Upper lobe of left lung (tissue), 6 donors: Measurements from ENCODE around the gene CAPN9. TPM values are rescaled to one million over a fixed set of nuclear protein-coding genes. Genes with fewer than 3 reads are reported as not detected.

Experiments
- ATAC-seq, 2 donors: fragments of 200-7000 bp; cut with Tn5 transposase; one replicate each; pipeline ENCODE4 v1.9.1; 2022; ENCODE audit warnings: mild to moderate bottlenecking in 2 of 2, moderate library complexity in 2 of 2; ENCODE audit not compliant: low FRiP score in 2 of 2
- DNase-seq, 2 donors: peaks; one replicate each; pipeline ENCODE4 v3.0.0-alpha.2; 2019 to 2020
- H3K27ac ChIP-seq, 4 donors: fragments of 200-600 bp; sonication (generic); one replicate each; pipeline ENCODE4 v1.5.1; 2016 to 2019
- H3K27me3 ChIP-seq, 4 donors: fragments of 200-600 bp; sonication (generic); one replicate each; pipeline ENCODE4 v1.5.1; 2017 to 2019
- H3K36me3 ChIP-seq, 4 donors: fragments of 200-600 bp; sonication (generic); one replicate each; pipeline ENCODE4 v1.5.1; 2016 to 2019
- H3K4me1 ChIP-seq, 4 donors: fragments of 200-600 bp; sonication (generic); one replicate each; pipeline ENCODE4 v1.5.1; 2018 to 2019
- H3K4me3 ChIP-seq, 4 donors: fragments of 200-600 bp; sonication (generic); one replicate each; pipeline ENCODE4 v1.5.1; 2017 to 2019; ENCODE audit warnings: mild to moderate bottlenecking in 2 of 4, moderate library complexity in 1 of 4
- H3K9me3 ChIP-seq, 4 donors: fragments of 200-600 bp; sonication (generic); one replicate each; pipeline ENCODE4 v1.5.1; 2018 to 2019
- EP300 ChIP-seq, 4 donors: sonication (generic); formaldehyde crosslinking; IDR thresholded peaks; one replicate each; pipeline ENCODE4 v1.5.1; 2017; ENCODE audit warnings: antibody characterized with exemption in 4 of 4, control low read depth in 2 of 4
- POLR2A ChIP-seq, 4 donors: fragments of 450-650 bp; IDR thresholded peaks; one replicate each; pipeline ENCODE4 v1.5.1; 2016 to 2017; ENCODE audit warnings: antibody characterized with exemption in 4 of 4, mild to moderate bottlenecking in 2 of 4
- POLR2AphosphoS5 ChIP-seq, 2 donors: sonication (generic); formaldehyde crosslinking; IDR thresholded peaks; one replicate each; pipeline ENCODE4 v1.5.1; 2017; ENCODE audit warnings: antibody characterized with exemption in 2 of 2
- WGBS, 2 donors: methylation state at CpG; one replicate each; pipeline ENCODE4 v1.1.5; 2017 to 2018; 5-methylcytosine and 5-hydroxymethylcytosine counted together
- total RNA-seq, 6 donors: library from RNA; depleted of rRNA in 4 of 6; stranded (reverse); fragments of >200 nt in 4 of 6; gene quantifications; one replicate each; pipeline versions ENCODE4 v1.1.0 to v1.2.1, GENCODE V29; 2016 to 2021
- TF ChIP-seq, protein P1 (sequence below), 6 experiments: fragments of 450-650 bp in 4 of 6; fragments of 200-600 bp in 2 of 6; sonication (generic) in 2 of 6; IDR thresholded peaks; one replicate each; pipeline ENCODE4 v1.5.1; 2016 to 2019; ENCODE audit warnings: antibody characterized with exemption in 6 of 6
- donor health status: DM: no; HTN: no; CAD: no; lungs with moderate emphysema.
- donor health status: DM: no; HTN: yes; CAD: no; lungs with severe emphysema.

The CAPN9 gene
- total RNA-seq, 6 donors from 2014 or later, result 8.0 to 29.0 (median 19.6) TPM

DNA sequence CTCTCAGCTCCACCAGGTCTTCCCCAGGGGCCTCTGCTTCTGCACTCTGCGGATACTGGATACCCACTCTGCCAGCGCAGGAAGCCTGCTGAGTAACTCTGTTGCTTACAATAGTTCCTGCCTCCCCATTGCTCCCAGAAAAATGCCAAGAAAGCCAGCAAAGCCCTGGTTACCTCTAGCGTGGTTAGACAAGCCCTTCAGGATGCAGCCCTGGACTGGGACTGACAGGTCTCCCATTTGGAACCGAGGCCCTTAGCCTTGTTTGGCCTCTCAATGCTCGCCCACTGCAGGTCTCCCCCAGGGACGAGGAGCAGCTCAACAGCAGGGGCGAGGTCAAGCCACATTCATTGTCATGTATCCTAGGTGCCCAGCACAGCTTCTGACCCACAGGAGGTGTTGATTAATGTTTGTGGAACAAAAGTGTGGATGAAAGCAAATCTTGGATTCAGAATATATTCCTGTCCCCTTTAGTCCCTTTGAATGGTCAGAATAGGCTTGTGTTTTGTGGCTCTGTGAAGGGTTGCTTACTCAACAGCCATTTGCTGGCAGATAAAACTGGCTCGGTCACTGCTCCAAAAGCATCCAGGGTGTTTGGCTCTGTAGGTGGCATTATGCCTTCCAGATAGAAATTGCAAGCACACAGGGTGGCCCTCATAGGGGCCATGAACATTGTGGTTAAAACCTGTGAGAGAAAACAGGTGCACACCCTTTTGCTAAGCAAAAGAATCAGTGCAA lies 62.2 kb downstream of the CAPN9 start:
- TF ChIP-seq POLR2A (IDR thresholded peaks at IDR 0.05), result no peak
- TF ChIP-seq POLR2AphosphoS5 (IDR thresholded peaks at IDR 0.05), result no peak
- no peak for TF ChIP-seq EP300 (IDR thresholded peaks at IDR 0.05)
- TF ChIP-seq, protein P1, sequence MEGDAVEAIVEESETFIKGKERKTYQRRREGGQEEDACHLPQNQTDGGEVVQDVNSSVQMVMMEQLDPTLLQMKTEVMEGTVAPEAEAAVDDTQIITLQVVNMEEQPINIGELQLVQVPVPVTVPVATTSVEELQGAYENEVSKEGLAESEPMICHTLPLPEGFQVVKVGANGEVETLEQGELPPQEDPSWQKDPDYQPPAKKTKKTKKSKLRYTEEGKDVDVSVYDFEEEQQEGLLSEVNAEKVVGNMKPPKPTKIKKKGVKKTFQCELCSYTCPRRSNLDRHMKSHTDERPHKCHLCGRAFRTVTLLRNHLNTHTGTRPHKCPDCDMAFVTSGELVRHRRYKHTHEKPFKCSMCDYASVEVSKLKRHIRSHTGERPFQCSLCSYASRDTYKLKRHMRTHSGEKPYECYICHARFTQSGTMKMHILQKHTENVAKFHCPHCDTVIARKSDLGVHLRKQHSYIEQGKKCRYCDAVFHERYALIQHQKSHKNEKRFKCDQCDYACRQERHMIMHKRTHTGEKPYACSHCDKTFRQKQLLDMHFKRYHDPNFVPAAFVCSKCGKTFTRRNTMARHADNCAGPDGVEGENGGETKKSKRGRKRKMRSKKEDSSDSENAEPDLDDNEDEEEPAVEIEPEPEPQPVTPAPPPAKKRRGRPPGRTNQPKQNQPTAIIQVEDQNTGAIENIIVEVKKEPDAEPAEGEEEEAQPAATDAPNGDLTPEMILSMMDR (IDR thresholded peaks at IDR 0.05), result no peak
- ATAC-seq, result no peak
- H3K4me3 ChIP-seq, result no peak overlapping the region
- no peak for DNase-seq
- H3K36me3 ChIP-seq, result no peaks in the 10 kb centered on the region
- H3K27ac ChIP-seq, result no peak overlapping the region
- no peaks in the 10 kb centered on the region for H3K27me3 ChIP-seq
- WGBS, 2 donors, result 78 to 84% methylated on average over 3 to 8 of the region's 8 CpGs
- H3K4me1 ChIP-seq, result no peaks in the 10 kb centered on the region
- peaks cover 3 to 14% (median 11%) of the 10 kb centered on the region in 4 donors for H3K9me3 ChIP-seq

- no peaks in the 10 kb centered on the region for H3K36me3 ChIP-seq
- no peak for TF ChIP-seq POLR2A (IDR thresholded peaks at IDR 0.05)
- TF ChIP-seq, protein P1 (IDR thresholded peaks at IDR 0.05), result no peak
- TF ChIP-seq EP300 (IDR thresholded peaks at IDR 0.05), result no peak
- no peak for TF ChIP-seq POLR2AphosphoS5 (IDR thresholded peaks at IDR 0.05)
- H3K9me3 ChIP-seq, result peaks cover 3 to 14% (median 11%) of the 10 kb centered on the region in 4 donors
- H3K4me1 ChIP-seq, result no peaks in the 10 kb centered on the region
- H3K4me3 ChIP-seq, result no peak overlapping the region
- WGBS, 2 donors, result 89 to 91% methylated on average over 2 of the region's 2 CpGs
- no peak overlapping the region for H3K27ac ChIP-seq
- DNase-seq, result no peak
- H3K27me3 ChIP-seq, result no peaks in the 10 kb centered on the region
- no peak for ATAC-seq
Measured at GRCh38 chr1:230812568-230812967, 65.4 kb downstream of the CAPN9 start.

DNA sequence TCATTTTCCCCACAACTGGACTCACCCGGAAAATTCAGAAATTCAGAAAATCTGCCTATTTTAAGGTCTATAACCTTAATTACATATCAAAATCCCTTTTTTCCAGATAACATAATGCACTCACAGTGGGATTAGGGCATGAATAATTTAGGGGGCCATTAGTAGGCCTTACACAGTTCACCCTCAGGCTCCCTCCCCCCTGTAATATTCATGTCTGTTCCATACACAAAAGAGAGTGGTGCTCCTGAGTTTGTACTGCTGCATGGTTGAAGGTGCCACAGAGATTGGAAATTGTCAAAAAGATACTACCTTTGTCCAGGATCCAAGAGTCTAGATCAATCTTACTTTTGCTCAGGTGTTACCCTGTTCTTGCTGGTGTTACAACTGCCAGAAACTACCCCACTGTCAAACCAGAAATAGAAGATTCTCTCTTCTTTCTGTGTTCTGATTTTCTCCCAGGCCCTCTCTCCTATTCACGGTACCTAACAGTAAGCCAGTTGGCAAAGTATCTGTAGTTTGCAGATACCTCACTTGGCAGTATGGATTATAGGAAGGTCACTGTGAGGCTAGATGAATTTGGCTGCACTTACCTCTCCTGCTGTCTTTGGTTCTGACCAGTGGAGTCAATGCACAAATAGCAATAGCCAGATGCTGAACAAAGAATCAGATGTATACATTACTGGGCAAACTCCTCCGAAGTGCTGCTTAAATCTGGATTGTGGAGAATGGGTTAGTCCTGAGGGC lies 67.9 kb downstream of the CAPN9 start:
- Histone ChIP-seq H3K27me3 (no peaks in the 10 kb centered on the region), H3K36me3 (no peaks in the 10 kb centered on the region), H3K27ac (no peak overlapping the region), H3K4me1 (no peaks in the 10 kb centered on the region), H3K9me3 (peaks cover 3 to 14% (median 11%) of the 10 kb centered on the region in 4 donors), H3K4me3 (no peak overlapping the region)
- ATAC-seq, result no peak
- WGBS, 2 donors, result 57 to 77% methylated on average over 3 of the region's 3 CpGs
- TF ChIP-seq POLR2AphosphoS5 (IDR thresholded peaks at IDR 0.05), result no peak
- no peak for DNase-seq

DNA sequence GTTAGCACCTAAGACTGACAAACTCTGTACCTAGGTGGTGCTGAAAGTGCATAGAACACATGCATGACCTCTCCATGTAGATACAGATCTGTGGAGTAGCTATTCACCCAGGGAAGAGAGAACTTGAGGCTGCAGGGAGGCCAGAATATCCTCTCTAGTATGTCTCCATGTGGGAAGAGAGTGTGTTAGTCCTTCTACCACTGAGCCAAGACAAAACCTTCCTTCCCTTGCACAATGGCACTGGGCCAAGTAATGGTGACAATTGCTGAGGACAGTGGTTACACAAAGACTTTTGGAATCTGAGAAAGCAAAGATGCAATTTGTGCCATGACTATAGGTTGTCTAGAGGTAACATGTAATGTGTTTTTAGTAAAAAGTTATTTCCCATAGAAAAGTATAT lies 68.8 kb downstream of the CAPN9 start:
- TF ChIP-seq, protein P1 (IDR thresholded peaks at IDR 0.05), result no peak
- TF ChIP-seq POLR2A (IDR thresholded peaks at IDR 0.05) (no peak), EP300 (IDR thresholded peaks at IDR 0.05) (no peak), POLR2AphosphoS5 (IDR thresholded peaks at IDR 0.05) (no peak)
- Histone ChIP-seq H3K27me3 (no peaks in the 10 kb centered on the region), H3K9me3 (peaks cover 3 to 14% (median 11%) of the 10 kb centered on the region in 4 donors), H3K4me3 (no peak overlapping the region), H3K36me3 (no peaks in the 10 kb centered on the region), H3K27ac (no peak overlapping the region), H3K4me1 (no peaks in the 10 kb centered on the region)
- DNase-seq, result no peak
- no peak for ATAC-seq

- WGBS, 2 donors, result 83 to 88% methylated on average over 1 of the region's 1 CpG
- TF ChIP-seq, protein P1 (IDR thresholded peaks at IDR 0.05), result no peak
- TF ChIP-seq EP300 (IDR thresholded peaks at IDR 0.05) (no peak), POLR2A (IDR thresholded peaks at IDR 0.05) (no peak), POLR2AphosphoS5 (IDR thresholded peaks at IDR 0.05) (no peak)
- no peak overlapping the region for H3K27ac ChIP-seq
- DNase-seq, result no peak
- no peak overlapping the region for H3K4me3 ChIP-seq
- no peaks in the 10 kb centered on the region for H3K4me1 ChIP-seq
- H3K9me3 ChIP-seq, result no peaks in the 10 kb centered on the region
- no peak for ATAC-seq
- no peaks in the 10 kb centered on the region for H3K36me3 ChIP-seq
- H3K27me3 ChIP-seq, result no peaks in the 10 kb centered on the region
Measured at GRCh38 chr1:230818367-230818766, 71.2 kb downstream of the CAPN9 start.
